Liver (tissue), 9 donors: Measurements from ENCODE around the gene RASIP1. TPM values are rescaled to one million over a fixed set of nuclear protein-coding genes. Genes with fewer than 3 reads are reported as not detected.
"Not testable (repeated sequence)": the region's sequence is repeated elsewhere in the genome, so short reads cannot be mapped to it uniquely, and the experiment has no call there.

Experiments
- DNase-seq: peaks from one replicate; pipeline ENCODE4 v3.0.0-alpha.2; 2017; ENCODE audit warnings: low spot score
- H3K27ac ChIP-seq, 2 donors: one replicate each; pipeline ENCODE4 v1.7.0; 2013; ENCODE audit warnings: inconsistent platforms in 2 of 2, low read length in 2 of 2, control low read depth in 1 of 2, low read depth in 1 of 2, mild to moderate bottlenecking in 1 of 2
- H3K27me3 ChIP-seq, 4 donors: one replicate each; pipeline versions ENCODE4 v1.6.1 to v1.7.0; 2013; ENCODE audit warnings: low read length in 3 of 4, inconsistent platforms in 1 of 4, mild to moderate bottlenecking in 1 of 4, moderate library complexity in 1 of 4; ENCODE audit not compliant: control insufficient read depth in 4 of 4, insufficient read depth in 4 of 4
- H3K36me3 ChIP-seq, 4 donors: one replicate each; pipeline versions ENCODE4 v1.6.1 to v1.7.0; 2013; ENCODE audit warnings: low read length in 3 of 4, mild to moderate bottlenecking in 3 of 4, low read depth in 1 of 4, moderate library complexity in 1 of 4; ENCODE audit not compliant: control insufficient read depth in 4 of 4, insufficient read depth in 3 of 4
- H3K4me1 ChIP-seq, 4 donors: one replicate each; pipeline versions ENCODE4 v1.6.1 to v1.7.0; 2013; ENCODE audit warnings: low read length in 3 of 4, mild to moderate bottlenecking in 3 of 4, moderate library complexity in 1 of 4; ENCODE audit not compliant: control insufficient read depth in 4 of 4, insufficient read depth in 4 of 4
- H3K4me3 ChIP-seq, 3 donors: one replicate each; pipeline versions ENCODE4 v1.6.1 to v1.7.0; 2013; ENCODE audit warnings: low read length in 3 of 3, control low read depth in 1 of 3, low read depth in 1 of 3, mild to moderate bottlenecking in 1 of 3
- H3K9ac ChIP-seq, 2 donors: one replicate each; pipeline ENCODE4 v1.7.0; 2013; ENCODE audit warnings: low read length in 2 of 2, mild to moderate bottlenecking in 2 of 2, moderate library complexity in 2 of 2, control low read depth in 1 of 2, low read depth in 1 of 2
- H3K9me3 ChIP-seq, 4 donors: one replicate each; pipeline versions ENCODE4 v1.6.1 to v1.7.0; 2013; ENCODE audit warnings: low read length in 3 of 4; ENCODE audit not compliant: control insufficient read depth in 4 of 4
- EGR1 ChIP-seq, 2 donors: IDR thresholded peaks; 2 replicates each; pipeline ENCODE4 v1.6.1; 2016 to 2018; ENCODE audit warnings: antibody characterized with exemption in 2 of 2, low read depth in 2 of 2
- FOXA1 ChIP-seq: IDR thresholded peaks from 2 replicates; pipeline ENCODE4 v1.6.1; 2016; ENCODE audit warnings: antibody characterized with exemption
- FOXA2 ChIP-seq: IDR thresholded peaks from 2 replicates; pipeline ENCODE4 v1.6.1; 2016; ENCODE audit warnings: antibody characterized with exemption
- GABPA ChIP-seq, 2 donors: IDR thresholded peaks in 1 of 2; conservative IDR thresholded peaks in 1 of 2; 2 replicates each; pipeline ENCODE4 v1.6.1; 2016; ENCODE audit warnings: antibody characterized with exemption in 2 of 2, mild to moderate bottlenecking in 1 of 2, moderate library complexity in 1 of 2
- HNF4A ChIP-seq, 2 donors: conservative IDR thresholded peaks; 2 replicates each; pipeline ENCODE4 v1.6.1; 2016; ENCODE audit warnings: antibody characterized with exemption in 2 of 2, mild to moderate bottlenecking in 2 of 2
- HNF4G ChIP-seq: IDR thresholded peaks from 2 replicates; pipeline ENCODE4 v1.6.1; 2016; ENCODE audit warnings: antibody characterized with exemption
- JUND ChIP-seq, 2 donors: IDR thresholded peaks; 2 replicates each; pipeline ENCODE4 v1.6.1; 2016; ENCODE audit warnings: antibody characterized with exemption in 2 of 2
- NR2F2 ChIP-seq: IDR thresholded peaks from 2 replicates; pipeline ENCODE4 v1.6.1; 2016; ENCODE audit warnings: antibody characterized with exemption
- RAD21 ChIP-seq, 2 donors: IDR thresholded peaks; 2 replicates each; pipeline ENCODE4 v1.6.1; 2016; ENCODE audit warnings: antibody characterized with exemption in 2 of 2, mild to moderate bottlenecking in 2 of 2
- RXRA ChIP-seq, 2 donors: IDR thresholded peaks; 2 replicates each; pipeline ENCODE4 v1.6.1; 2017 to 2018; ENCODE audit warnings: antibody characterized with exemption in 2 of 2, mild to moderate bottlenecking in 1 of 2
- SP1 ChIP-seq: IDR thresholded peaks from 2 replicates; pipeline ENCODE4 v1.6.1; 2018; ENCODE audit warnings: antibody characterized with exemption, mild to moderate bottlenecking
- TAF1 ChIP-seq: conservative IDR thresholded peaks from 2 replicates; pipeline ENCODE4 v1.6.1; 2016; ENCODE audit warnings: antibody characterized with exemption, mild to moderate bottlenecking
- WGBS: extraction: QIAGEN DNeasy Blood & Tissue Kit; methylation state at CpG from one replicate; pipeline ENCODE4 v1.1.7; 2013; 5-methylcytosine and 5-hydroxymethylcytosine counted together
- polyA plus RNA-seq, 2 donors: library from polyadenylated mRNA; stranded (reverse) in 1 of 2; unstranded in 1 of 2; fragments of 200-250 nt in 1 of 2; fragments of >200 nt in 1 of 2; fragmentation: Nextera tagmentation in 1 of 2; extraction: Ambion mirVana in 1 of 2; gene quantifications; one replicate each; pipeline versions ENCODE4 v1.2.1 to v1.2.3, GENCODE V29; 2013 to 2015
- total RNA-seq, 2 donors: library from RNA; depleted of rRNA; stranded (reverse); fragments of >200 nt; gene quantifications; one replicate each; pipeline ENCODE4 v1.2.3, GENCODE V29; 2014
- TF ChIP-seq, protein P1 (sequence below): IDR thresholded peaks from 2 replicates; pipeline ENCODE4 v1.6.1; 2016; ENCODE audit warnings: antibody characterized with exemption, mild to moderate bottlenecking
- TF ChIP-seq, protein P2 (sequence below): IDR thresholded peaks from 2 replicates; pipeline ENCODE4 v1.6.1; 2016; ENCODE audit warnings: antibody characterized with exemption
- TF ChIP-seq, protein P3 (sequence below): IDR thresholded peaks from 2 replicates; pipeline ENCODE4 v1.6.1; 2016; ENCODE audit warnings: antibody characterized with exemption
- donor health status: healthy.
- donor health status: healthy.
- donor health status: healthy.
- donor health status: healthy.
- donor health status: healthy.

Gene RASIP1
- total and polyA plus RNA-seq, 4 donors = 1.8 to 5.4 (median 4.5) TPM

DNA sequence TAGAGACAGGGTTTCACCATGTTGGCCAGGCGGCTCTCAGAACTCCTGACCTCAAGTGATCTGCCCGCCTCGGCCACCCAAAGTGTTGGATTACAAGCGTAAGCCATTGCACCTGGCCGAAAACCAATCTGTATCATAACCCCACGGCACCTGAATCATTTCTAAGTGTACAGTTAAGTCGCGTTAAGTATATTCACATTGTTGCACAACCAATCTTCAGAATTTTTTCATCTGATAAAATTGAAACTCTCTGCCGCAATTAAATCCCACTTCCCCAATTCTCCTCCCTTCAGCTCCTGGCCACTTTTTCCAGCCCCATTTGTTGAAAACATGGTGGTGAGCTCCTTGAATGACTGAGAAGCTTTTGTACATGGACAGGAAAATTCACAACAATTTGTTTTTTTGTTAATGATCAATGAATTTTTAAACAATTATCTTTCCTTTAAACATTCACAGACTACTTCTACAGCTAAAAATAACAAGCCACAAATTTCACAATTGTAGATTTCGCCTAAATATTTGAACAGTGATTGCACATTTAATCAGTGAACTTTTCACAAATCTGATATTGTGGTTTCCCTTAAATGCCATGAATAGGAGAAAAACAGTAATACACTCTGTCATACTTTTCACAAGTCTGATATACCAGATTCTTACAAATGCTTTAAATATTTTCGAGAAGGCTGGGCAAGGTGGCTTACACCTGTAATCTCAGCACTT, 28.7 kb upstream of the RASIP1 start (continued):
- TF ChIP-seq, protein P1, sequence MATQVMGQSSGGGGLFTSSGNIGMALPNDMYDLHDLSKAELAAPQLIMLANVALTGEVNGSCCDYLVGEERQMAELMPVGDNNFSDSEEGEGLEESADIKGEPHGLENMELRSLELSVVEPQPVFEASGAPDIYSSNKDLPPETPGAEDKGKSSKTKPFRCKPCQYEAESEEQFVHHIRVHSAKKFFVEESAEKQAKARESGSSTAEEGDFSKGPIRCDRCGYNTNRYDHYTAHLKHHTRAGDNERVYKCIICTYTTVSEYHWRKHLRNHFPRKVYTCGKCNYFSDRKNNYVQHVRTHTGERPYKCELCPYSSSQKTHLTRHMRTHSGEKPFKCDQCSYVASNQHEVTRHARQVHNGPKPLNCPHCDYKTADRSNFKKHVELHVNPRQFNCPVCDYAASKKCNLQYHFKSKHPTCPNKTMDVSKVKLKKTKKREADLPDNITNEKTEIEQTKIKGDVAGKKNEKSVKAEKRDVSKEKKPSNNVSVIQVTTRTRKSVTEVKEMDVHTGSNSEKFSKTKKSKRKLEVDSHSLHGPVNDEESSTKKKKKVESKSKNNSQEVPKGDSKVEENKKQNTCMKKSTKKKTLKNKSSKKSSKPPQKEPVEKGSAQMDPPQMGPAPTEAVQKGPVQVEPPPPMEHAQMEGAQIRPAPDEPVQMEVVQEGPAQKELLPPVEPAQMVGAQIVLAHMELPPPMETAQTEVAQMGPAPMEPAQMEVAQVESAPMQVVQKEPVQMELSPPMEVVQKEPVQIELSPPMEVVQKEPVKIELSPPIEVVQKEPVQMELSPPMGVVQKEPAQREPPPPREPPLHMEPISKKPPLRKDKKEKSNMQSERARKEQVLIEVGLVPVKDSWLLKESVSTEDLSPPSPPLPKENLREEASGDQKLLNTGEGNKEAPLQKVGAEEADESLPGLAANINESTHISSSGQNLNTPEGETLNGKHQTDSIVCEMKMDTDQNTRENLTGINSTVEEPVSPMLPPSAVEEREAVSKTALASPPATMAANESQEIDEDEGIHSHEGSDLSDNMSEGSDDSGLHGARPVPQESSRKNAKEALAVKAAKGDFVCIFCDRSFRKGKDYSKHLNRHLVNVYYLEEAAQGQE = peak; percentile 74
- TF ChIP-seq SP1 = peak; percentile 80
- peak; percentile 47 for TF ChIP-seq TAF1
- peak; percentile 61 to 69 for TF ChIP-seq HNF4A (conservative IDR thresholded peaks at IDR 0.05)
- TF ChIP-seq JUND (IDR thresholded peaks at IDR 0.05) = peak in 1 of 2 donors; percentile 77
- TF ChIP-seq HNF4G = no peak
- TF ChIP-seq RAD21 (IDR thresholded peaks at IDR 0.05) = peak; percentile 25 to 42
- TF ChIP-seq EGR1 (IDR thresholded peaks at IDR 0.05; ENCODE audit: low read depth in 2 of 2) = peak in 1 of 2 donors; percentile 18

DNA sequence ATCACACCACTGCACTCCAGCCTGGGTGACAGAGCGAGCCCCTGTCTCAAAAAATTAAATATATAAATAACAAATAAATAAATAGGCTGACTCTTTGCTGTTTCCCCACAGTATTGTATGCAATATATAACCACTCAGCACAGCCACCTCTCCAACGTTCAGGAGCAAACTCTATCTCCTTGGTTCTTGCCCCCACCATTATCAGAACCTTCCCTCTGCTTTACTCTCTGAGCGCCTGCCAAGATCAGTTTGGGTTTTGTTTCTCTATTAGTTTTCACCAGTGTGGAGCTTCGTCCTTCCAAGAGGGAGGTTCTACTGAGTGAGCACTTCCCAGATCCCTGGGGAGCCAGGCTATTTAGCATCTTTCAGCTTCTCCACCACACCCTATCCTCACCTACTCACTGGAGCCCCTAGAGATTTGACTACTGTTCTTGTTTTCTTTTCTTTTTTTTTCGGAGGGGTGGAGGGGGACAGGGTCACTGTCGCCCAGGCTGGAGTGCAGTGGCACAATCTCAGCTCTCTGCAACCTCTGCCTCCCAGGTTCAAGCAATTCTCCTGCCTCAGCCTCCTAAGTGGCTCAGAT, 27.9 kb upstream of the RASIP1 start:
- not testable (repeated sequence) for H3K9me3 ChIP-seq, DNase-seq, H3K27me3 ChIP-seq, H3K4me3 ChIP-seq, H3K36me3 ChIP-seq
- Histone ChIP-seq H3K4me1 (peaks cover 5 to 34% (median 9%) of the 10 kb centered on the region in 4 donors), H3K27ac (peak overlapping the region; percentile 92 to 99), H3K9ac (peak overlapping the region in 1 of 2 donors; percentile 21)
- 37% methylated on average over 6 of the region's 6 CpGs for WGBS

DNA sequence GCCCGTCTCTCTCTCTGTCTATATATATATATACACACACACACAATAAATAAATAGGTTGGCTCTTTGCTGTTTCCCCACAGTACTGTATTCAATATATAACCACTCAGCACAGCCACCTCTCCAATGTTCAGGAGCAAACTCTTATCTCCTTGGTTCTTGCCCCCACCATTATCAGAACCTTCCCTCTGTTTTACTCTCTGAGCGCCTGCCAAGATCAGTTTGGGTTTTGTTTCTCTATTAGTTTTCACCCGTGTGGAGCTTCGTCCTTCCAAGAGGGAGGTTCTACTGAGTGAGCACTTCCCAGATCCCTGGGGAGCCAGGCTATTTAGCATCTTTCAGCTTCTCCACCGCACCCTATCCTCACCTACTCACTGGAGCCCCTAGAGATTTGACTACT, 25.4 kb upstream of the RASIP1 start:
- H3K27ac ChIP-seq, H3K36me3 ChIP-seq, DNase-seq, H3K9me3 ChIP-seq, H3K4me3 ChIP-seq, H3K9ac ChIP-seq, H3K27me3 ChIP-seq: not testable (repeated sequence)
- H3K4me1 ChIP-seq = peaks cover 0 to 24% (median 5%) of the 10 kb centered on the region in 4 donors
- WGBS = 35% methylated on average over 5 of the region's 5 CpGs

DNA sequence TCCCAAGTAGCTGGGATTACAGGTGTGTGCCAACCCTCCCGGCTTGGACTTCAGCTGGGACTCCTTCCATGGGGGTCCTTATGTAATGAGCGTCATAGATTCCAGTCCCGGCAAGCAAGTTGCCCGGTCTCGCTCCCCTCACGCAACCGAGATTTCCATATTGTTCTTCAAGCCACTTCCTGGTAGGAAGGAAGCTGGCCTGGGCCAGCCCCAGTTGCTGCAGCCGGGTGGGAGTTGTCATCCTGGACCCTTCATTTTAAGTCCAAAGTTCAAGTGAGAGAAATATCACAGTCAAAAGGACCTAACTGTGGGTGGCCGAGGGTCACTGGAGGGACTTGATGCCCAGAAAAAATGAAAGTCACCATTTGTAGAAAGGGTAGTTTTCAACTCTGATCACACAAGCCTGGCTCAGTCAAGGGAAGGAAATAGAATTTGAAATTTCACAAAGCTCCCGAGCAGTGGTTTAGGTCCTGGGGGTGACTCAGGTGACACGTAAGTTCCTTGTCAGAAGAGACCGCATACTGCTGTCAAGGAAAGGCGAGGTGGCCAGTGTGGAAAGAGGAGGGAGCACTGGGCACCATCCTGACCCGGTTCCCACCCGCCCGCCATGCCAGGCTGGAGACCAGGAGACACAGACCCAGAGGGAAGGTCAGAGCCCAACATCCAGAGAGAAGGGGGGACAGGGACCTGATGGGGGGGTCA, 20.2 kb upstream of the RASIP1 start:
- no peaks in the 10 kb centered on the region for H3K36me3 ChIP-seq
- peak overlapping the region in 1 of 2 donors; percentile 3 for H3K27ac ChIP-seq
- no peaks in the 10 kb centered on the region for H3K9me3 ChIP-seq
- H3K4me1 ChIP-seq = peaks cover 4 to 16% (median 11%) of the 10 kb centered on the region in 4 donors
- H3K9ac ChIP-seq = no peak overlapping the region
- WGBS = 75% methylated on average over 16 of the region's 16 CpGs
- no peak for DNase-seq
- TF ChIP-seq GABPA (IDR thresholded peaks at IDR 0.05 in 1 of 2, conservative IDR thresholded peaks at IDR 0.05 in 1 of 2) (no peak), FOXA1 (no peak), NR2F2 (peak; percentile 44), SP1 (peak; percentile 22), HNF4A (conservative IDR thresholded peaks at IDR 0.05) (peak in 1 of 2 donors; percentile 56), EGR1 (IDR thresholded peaks at IDR 0.05; ENCODE audit: low read depth in 2 of 2) (no peak), HNF4G (peak; percentile 21), RXRA (IDR thresholded peaks at IDR 0.05) (peak in 1 of 2 donors; percentile 5), FOXA2 (no peak)
- TF ChIP-seq, protein P2, sequence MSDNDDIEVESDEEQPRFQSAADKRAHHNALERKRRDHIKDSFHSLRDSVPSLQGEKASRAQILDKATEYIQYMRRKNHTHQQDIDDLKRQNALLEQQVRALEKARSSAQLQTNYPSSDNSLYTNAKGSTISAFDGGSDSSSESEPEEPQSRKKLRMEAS = no peak
- TF ChIP-seq, protein P3, sequence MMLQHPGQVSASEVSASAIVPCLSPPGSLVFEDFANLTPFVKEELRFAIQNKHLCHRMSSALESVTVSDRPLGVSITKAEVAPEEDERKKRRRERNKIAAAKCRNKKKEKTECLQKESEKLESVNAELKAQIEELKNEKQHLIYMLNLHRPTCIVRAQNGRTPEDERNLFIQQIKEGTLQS = no peak
- H3K27me3 ChIP-seq = no peaks in the 10 kb centered on the region
- H3K4me3 ChIP-seq = no peak overlapping the region
